HG02970 (cell line): Measurements from ENCODE around the gene EIF4E.
A peak's percentile ranks its signal among the peaks of the same experiment; 100 is the strongest.
"Not testable (repeated sequence)": the region's sequence is repeated elsewhere in the genome, so short reads cannot be mapped to it uniquely, and the experiment has no call there.

Experiments
- ATAC-seq: cut with Tn5 transposase; IDR thresholded peaks from one replicate; pipeline ENCODE4 v1.9.1; 2021; ENCODE audit warnings: mild to moderate bottlenecking, moderate library complexity, moderate number of reproducible peaks; ENCODE audit not compliant: unreplicated experiment, low FRiP score

The EIF4E gene

DNA sequence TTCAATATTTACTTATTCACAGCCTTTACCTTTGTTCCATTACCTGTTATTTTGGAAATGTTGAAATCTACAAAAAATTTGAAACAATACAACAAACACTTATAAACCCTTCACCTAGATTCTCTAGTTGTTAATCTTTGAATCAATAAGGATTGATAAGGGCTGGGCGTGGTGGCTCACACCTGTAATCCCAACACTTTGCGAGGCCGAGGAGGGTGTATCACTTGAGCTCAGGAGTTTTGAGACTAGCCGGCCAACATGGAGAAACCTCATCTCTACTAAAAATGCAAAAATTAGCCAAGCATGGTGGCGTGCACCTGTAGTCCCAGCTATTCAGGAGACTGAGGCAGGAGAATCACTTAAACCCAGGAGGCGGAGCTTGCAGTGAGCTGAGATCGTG is 5.9 kb upstream of the EIF4E start:
- not testable (repeated sequence) for ATAC-seq

DNA sequence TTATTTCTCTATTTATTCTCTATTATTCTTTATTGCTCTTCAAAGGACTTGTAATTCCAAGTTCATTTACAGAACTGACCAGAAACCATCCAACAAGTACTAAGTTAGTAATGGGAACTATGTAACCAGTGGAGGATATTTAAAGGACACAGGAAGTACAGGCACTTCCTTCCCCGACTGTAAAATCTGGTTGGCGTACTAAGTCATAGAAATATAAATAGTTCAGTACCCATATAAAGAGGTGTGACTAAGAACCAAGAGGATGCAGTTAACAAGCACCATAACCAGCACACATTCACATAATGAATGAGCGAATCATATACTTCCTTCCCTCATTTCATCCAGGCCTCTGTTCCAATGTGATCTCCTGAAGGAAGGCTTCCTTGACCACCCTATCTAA is 3.6 kb upstream of the EIF4E start:
- no peak for ATAC-seq

DNA sequence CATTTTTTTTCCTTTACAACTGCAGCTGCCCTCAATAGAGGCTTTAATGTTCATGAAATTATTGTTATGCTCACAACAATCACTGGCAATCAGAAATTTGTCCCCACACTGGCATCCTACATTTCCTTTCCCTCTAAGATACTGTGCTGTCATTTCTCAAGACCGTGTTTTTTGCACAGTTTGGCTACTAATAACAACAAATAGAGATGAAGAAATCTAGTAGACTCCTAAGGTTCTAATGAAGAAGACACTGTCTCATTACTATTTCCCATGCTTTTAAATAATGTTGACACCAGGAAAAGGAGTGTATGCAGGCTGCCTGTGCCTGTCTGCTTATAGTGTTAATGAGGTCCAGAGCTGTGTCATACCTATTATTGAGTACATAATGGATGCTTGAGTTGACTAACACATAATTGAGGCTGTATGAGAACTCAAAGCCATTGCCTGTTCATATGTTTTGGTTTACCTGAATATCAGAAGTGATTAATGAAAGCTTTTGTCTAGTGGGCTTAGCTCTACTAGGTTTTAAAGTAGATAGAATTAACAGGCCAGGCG is 1.5 kb upstream of the EIF4E start:
- ATAC-seq = no peak

DNA sequence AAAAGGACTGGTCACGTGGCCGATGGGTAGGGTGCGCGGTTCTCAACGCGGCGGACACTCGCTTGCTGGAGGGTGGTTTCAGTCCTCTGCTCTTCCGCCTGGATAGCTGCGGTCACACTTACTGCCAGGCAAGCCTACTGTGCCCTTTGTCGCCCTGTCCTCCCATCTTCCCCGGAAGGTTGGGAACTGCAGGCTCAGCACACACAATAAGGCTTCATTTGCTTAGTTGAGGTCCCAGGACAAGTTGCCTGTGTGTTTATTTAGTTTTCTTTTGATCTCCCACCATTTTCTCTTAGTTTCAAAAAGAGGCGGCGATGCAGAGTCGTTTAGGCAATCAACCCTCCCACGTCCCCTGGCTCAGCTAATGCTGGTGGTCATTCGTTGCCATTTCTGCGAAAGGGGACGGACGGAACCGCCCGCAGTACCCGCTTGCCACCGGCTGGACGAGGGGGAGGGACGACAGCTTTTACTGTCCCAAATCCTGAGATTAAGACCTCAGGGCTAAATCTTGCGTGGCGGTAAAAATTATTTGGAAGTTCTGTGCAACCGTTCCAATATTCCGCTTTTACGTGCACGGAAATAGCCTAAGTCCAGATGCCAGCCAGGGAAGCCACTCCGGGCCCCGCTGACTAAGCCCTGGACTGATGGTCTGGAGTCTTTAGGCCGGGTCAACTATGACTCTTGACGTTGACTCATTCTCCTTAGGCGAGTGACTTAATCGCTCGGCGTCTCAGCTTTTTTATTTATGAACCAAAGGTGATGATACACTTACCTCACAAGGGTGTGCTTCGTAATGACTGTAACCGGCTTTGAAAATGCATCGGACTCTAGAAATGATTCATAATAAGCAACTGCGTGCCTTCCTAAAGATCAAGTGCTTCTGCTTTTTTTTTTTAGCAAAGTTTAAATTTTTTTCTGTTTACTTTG is 671 bp upstream of the EIF4E start:
- ATAC-seq = peak; percentile 45

DNA sequence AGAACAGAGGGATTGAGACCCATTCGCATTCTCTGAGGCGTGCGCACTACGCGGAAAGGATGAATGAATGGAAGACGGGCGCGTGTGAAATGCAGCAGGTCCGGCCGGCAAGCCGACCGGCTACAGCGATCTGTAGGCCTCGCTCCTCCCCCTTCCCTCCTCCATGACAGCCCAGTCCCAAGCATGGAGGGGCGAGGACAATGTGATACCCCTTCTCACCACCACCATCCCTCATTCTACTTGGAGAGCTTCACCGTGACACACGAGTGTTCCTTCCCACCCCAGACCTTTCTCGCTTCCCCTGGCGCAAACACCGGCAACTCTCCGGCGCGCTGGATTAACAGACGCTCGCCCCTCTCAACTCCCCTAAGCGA is 815 bp downstream of the EIF4E start:
- ATAC-seq = peak; percentile 27

DNA sequence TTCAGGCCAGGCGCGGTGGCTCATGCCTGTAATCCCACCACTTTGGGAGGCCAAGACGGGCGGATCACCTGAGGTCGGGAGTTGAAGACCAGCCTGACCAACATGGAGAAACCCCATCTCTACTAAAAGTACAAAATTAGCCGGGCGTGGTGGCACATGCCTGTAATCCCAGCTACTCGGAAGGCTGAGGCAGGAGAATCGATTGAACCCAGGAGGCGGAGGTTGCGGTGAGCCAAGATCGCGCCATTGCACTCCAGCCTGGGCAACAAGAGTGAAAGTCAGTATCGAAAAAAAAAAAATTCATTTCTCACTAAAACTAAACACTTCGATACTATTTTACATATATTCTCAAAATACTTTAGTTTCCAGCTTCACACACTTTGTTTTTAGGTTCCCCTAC is 2.7 kb downstream of the EIF4E start:
- ATAC-seq = not testable (repeated sequence)

DNA sequence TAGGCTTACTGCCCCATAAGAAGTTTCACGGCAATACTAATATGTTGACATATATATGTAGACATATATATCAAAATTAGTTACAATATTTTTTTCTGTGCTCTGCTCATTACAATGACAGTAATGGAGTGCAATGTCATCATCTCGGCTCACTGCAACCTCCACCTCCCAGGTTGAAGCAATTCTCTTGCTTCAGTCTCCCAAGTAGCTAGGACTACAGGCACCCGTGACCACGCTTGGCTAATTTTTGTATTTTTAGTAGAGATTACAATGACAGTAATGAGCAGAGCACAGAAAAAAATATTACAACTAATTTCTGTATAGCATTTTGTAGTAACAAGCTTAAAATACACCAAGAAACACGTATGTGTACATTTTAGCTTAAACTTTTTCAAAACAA is 7.6 kb downstream of the EIF4E start:
- ATAC-seq = no peak

DNA sequence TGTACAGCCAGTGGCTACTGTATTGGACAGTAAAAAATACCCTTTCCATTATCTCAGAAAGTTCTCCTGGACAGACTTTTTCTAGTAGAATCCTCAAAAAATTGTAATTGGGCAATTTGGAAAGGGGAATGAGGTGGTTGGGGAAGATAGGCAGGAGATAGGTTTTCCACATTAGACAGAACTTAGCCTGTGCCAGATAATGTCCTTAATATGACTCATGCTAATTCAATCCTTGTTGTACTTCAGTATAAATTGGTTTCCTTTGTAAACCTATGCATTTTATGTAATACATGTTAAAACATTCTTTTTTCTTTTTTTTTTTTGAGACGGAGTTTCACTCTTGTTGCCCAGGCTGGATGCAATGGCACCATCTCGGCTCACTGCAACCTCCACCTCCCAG is 8.9 kb downstream of the EIF4E start:
- no peak for ATAC-seq

DNA sequence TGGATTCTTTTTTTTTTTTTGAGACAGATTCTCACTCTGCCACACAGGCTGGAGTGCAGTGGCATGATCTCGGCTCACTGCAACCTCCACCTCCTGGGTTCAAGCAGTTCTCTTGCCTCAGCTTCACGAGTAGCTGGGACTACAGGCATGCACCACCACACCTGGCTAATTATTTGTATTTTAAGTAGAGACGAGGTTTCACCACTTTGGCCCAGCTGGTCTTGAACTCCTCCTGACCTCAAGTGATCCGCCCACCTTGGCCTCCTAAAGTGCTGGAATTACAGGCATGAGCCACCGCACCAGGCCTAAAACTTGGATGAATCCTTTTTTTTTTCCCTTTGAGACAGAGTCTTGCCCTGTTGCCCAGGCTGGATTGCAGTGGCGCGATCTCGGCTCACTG is 18.2 kb downstream of the EIF4E start:
- not testable (repeated sequence) for ATAC-seq

DNA sequence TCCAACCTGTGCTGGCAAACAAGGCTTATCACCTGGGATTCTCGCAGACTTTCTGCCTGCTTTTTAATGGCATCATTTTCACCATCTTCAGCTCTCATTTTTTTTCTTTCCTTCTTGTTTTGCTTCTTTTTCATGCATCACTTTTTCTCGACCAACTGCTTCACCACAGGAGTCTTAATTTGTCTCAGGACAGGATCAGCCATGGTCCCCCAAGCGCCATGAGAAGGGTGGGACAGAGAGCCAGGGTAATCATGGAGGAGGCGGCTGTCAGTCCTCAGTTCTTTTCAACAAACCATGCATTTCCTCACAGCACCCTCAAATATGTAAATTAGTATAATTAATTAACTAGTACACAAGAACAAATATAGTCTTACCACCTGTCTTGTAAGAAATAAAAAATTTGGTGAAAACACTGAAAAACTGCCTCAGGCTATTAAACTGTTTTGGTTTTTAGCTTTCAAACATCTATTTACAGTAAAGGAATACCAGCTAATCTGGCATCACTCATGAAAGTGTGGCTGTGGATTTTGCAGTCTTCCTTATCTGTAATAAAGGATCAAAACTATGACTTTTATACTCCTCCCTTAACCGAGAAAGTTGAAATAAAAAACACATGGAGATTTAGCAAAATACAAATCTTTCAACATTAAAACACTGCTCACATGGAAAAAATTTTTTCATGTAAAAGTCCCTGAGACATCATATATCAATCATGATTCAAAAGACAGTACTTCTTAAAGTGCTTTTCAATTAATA is 19.1 kb downstream of the EIF4E start:
- ATAC-seq = no peak

DNA sequence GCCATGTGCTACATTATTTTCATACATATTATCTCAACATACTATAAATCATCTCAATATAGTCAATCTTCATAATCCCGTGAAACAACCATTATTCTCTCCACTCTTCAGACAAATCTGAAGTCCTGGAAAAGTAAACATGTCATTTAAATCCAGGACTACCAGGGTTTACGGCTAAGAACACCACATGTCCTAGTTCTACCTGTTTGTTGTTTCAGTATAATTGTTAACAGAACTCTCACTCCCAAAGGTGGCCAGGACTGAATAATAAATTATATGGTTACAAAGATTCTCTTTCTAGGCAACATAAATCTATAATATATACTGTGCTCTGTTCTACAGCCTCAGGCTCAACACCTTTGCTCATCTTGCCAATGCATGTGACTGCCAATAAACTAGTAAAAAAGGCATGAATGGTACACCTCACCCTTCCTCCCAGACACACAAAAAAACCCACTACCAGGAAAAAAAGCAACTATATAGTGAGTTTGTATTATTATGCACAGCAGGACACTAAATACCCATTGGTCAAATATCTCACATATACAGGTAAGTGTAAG is 20.1 kb downstream of the EIF4E start:
- no peak for ATAC-seq

DNA sequence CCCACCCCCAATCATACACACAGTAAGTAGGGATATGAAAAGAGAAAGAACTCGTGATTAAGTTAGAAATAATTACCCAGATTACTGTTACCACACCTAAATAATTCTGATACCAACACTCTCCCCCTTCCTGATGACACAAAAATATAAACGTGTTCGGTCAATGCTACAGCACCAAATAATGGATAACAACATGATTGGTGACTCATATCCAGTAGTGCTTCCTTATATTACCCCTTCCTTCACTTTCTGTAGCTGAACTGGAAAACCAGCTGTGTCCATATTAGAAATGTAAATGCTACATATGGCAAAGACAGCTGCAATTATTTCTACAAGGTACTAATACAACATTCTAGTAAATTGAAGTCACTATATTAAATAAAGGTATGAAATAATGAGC is 20.8 kb downstream of the EIF4E start:
- ATAC-seq = no peak

DNA sequence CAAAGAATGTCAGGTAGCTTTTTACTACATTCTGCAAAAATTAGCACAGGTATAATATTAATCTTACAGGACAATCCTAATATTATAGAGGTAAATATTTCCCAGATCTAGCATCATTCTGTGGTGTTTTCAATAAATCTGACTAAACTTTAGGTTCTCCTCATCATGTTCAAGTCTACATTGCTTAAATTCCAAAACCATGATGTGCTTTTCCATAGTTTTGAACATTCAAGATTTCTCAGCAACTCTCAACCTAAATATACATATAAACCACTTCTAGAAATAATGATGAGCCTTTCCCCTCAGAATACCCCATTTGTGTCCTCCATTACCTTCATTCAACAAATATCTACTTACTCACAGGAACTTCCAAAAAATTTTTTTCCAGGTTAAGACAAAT is 23.1 kb downstream of the EIF4E start:
- ATAC-seq = no peak

DNA sequence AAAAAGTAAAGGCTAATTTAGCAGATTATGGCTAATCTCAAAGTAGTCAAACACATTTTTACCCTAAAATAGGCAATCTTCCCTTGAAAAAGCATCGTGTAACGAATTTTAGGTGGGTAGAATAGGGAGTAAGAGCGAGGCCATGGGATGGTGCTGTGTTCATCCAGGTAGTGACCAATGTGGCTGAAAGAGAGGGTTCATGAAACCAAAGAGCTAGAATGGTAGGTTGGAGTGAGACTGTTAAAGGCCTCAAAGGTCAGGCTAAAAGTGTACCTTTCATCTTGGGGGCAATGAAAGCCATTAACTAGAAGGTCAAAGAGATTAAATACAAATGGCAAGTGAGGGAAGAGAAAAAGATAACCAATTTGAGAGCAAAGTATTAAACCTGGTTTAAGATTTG is 23.6 kb downstream of the EIF4E start:
- no peak for ATAC-seq

DNA sequence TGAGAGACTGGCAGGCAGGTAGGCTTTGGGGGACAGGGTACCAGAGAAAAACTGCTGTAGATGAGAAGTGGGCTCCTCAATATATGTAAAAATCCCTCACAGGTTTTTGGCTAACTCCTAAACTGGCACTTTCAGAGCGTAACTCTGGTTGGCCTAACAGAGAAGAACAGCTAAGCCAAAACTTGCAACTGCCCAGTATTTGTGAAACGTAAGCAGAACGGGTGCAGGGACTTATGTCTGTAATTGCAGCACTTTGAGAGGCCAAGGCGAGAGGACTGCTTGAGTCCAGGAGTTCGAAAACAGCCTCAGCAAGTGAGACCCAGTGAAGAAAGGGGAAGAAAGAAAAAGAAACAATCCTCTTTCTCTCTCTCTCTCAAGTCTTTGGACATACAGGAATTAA is 25.0 kb downstream of the EIF4E start:
- no peak for ATAC-seq

DNA sequence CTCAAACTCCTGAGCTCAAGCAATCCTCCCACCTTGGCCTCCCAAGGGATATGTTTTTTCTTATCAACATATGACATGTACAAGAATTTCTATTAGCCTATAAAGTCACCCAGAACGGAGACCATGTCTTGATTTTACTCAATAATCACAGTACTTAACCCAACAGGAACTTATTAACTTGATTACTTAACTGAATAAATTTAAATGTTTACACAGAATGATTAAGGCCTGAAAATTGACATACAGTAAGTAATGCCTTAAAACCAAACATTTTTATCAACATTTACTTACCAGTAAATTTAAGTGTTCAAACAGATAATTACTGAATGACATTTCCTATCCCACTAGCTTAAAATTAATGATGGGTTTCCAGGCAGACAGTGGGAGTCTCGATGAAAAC is 25.4 kb downstream of the EIF4E start:
- no peak for ATAC-seq

DNA sequence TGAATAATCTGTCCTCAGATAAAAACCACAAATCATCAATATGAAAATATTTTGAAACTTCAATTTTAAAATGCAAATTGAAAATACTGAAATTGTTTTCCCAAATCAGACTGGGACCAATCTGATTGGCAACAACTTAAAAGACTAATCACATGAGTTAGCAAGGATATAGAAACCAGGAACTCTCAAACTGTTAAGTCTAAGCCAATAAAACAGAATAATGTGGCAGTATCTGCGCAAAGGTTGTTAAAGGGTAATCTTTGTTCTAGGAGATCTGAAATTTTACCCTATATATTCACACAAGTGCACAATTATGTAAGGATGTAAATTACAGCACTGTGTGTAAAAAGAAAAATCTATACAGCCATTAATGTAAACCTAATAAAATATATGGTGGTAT is 29.7 kb downstream of the EIF4E start:
- ATAC-seq = no peak

DNA sequence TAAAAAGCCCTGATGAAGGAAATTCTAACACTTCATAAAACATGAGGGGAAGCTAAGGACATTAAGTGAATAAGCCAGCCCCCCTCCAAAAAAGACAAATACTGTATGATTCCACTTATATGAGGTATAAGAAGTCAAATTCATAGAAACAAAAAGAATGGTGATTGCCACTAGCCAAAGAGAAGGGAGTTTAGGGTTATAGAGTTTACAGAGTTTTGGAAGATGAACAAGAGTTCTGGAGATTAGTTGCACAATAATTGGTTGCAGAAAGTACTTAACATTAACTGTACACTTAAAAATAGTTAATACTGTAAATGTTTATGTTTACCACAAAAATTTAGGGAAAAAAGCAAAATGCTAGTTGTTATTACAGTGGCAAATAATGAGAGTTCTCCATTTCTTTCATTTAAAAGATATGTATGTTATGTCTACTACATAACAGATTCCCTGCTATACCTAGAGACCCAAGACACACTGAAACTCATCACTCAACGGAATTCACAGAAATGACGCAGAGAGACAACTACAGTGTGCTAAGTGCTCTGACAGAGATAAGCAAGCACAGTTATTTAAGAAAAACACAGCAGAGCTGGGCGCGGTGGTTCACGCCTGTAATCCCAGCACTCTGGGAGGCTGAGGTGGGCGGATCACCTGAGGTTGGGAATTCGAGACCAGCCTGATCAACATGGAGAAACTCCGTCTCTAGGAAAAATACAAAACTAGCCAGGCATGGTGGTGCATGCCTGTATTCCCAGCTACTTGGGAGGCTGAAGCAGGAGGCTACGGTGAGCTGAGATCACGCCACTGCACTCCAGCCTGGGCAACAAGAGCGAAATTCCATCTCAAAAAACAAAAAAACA is 37.2 kb downstream of the EIF4E start:
- no peak for ATAC-seq

DNA sequence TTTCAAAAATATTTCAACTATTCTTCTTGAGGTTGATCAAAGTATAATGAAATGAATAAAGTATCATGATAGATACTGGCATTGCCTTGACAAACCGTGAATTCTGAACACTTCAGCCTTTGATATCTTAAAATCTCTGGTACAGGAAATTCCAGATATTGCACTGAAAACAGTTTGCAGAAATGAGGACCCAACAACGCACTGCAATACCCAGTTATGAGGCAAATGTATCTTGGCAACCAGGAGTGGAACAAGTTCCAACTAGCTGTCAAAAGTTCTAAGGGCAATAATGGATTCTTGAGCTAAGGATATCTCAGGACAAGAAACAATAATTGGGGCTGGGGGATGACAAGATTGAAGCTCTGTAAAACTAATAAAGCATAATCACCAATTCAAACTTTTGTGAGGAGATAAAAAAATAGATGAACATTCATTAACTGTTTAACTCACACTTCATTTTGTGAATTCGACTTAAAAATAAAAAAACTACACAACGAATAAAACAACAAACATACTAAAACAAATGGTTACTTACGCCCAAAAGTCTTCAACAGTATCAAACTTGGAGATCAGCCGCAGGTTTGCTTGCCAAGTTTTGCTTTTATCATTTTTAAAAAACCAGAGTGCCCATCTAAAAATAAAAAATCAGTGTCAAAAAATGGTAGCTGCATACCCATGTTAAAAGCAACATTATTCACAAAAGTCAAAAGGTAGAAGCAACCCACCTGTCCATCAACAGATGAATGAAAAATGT is 38.1 kb downstream of the EIF4E start:
- no peak for ATAC-seq

DNA sequence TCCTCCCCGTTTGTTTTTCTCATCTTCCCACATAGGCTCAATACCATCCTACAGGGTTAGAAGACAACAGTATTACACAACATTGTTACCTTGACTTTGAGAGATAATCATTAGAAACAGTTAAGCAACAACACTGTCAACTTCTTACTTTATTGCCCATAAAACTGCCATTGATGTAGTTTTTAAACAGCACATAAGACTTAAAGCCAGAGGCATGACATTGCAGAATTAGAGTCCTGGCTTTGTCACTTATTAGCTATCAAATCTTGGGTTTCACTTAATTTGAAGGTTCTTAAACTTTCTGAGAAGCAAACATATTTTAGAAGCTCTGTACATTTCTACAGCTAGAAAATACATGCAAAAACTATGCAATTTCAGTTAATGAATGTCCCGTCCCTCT is 41.8 kb downstream of the EIF4E start:
- no peak for ATAC-seq
